CD4-positive, CD25-positive, alpha-beta regulatory T cell (primary cell): Measurements from ENCODE around the gene MTHFD1L. TPM values are rescaled to one million over a fixed set of nuclear protein-coding genes. Genes with fewer than 3 reads are reported as not detected.
"Not testable (repeated sequence)": the region's sequence is repeated elsewhere in the genome, so short reads cannot be mapped to it uniquely, and the experiment has no call there.

ENCODE experiments used
- ATAC-seq, 2 donors: fragments of 150-1000 bp; cut with Tn5 transposase; one replicate each; pipeline ENCODE4 v1.10.0; 2021; ENCODE audit warnings: low read depth in 2 of 2, moderate number of reproducible peaks in 2 of 2, moderate library complexity in 1 of 2
- DNase-seq, 3 donors: peaks; one replicate each; pipeline versions ENCODE4 v3.0.0 to v3.0.0-alpha.2; 2012 to 2022; ENCODE audit warnings: mixed read lengths in 1 of 3
- H3K27ac ChIP-seq: one replicate; pipeline ENCODE4 v1.7.0; 2013; ENCODE audit warnings: mild to moderate bottlenecking, low read length; ENCODE audit not compliant: insufficient read depth, poor library complexity, severe bottlenecking
- H3K27me3 ChIP-seq: one replicate; pipeline ENCODE4 v1.7.0; 2013; ENCODE audit warnings: low read length; ENCODE audit not compliant: control insufficient read depth, insufficient read depth
- H3K36me3 ChIP-seq: one replicate; pipeline ENCODE4 v1.7.0; 2013; ENCODE audit warnings: mild to moderate bottlenecking, low read length, moderate library complexity; ENCODE audit not compliant: control insufficient read depth, insufficient read depth
- H3K4me1 ChIP-seq: 2 replicates; pipeline ENCODE4 v1.7.0; 2013; ENCODE audit warnings: mild to moderate bottlenecking, low read length; ENCODE audit not compliant: insufficient read depth, control insufficient read depth, poor library complexity, severe bottlenecking
- H3K4me3 ChIP-seq: one replicate; pipeline ENCODE4 v1.7.0; 2013; ENCODE audit warnings: low read depth, mild to moderate bottlenecking, low read length, moderate library complexity
- H3K9me3 ChIP-seq, 2 experiments: 1 replicate in 1 of 2; 2 replicates in 1 of 2; pipeline ENCODE4 v1.7.0; 2013; ENCODE audit warnings: low read length in 2 of 2, mild to moderate bottlenecking in 1 of 2, moderate library complexity in 1 of 2; ENCODE audit not compliant: control insufficient read depth in 2 of 2
- H3K27ac Mint-ChIP-seq, 3 donors: one replicate each; pipeline ENCODE4 v1.8.0; 2020 to 2022; ENCODE audit warnings: mild to moderate bottlenecking in 3 of 3, mixed read lengths in 3 of 3, moderate library complexity in 2 of 3
- H3K27me3 Mint-ChIP-seq: one replicate; pipeline ENCODE4 v1.8.0; 2022; ENCODE audit warnings: mild to moderate bottlenecking, mixed read lengths
- H3K36me3 Mint-ChIP-seq: one replicate; pipeline ENCODE4 v1.8.0; 2020; ENCODE audit warnings: mixed read lengths
- H3K4me1 Mint-ChIP-seq, 4 donors: one replicate each; pipeline ENCODE4 v1.8.0; 2020 to 2022; ENCODE audit warnings: mixed read lengths in 4 of 4, mild to moderate bottlenecking in 1 of 4
- H3K4me3 Mint-ChIP-seq, 4 donors: one replicate each; pipeline ENCODE4 v1.8.0; 2020 to 2022; ENCODE audit warnings: mild to moderate bottlenecking in 4 of 4, mixed read lengths in 4 of 4, moderate library complexity in 3 of 4
- H3K9me3 Mint-ChIP-seq, 7 donors: one replicate each; pipeline ENCODE4 v1.8.0; 2020 to 2022; ENCODE audit warnings: mixed read lengths in 7 of 7, mild to moderate bottlenecking in 3 of 7, moderate library complexity in 2 of 7
- polyA plus RNA-seq, 4 donors: library from polyadenylated mRNA; unstranded; fragments of 300-500 nt; fragmentation: Illumina TruSeq; gene quantifications; one replicate each; pipeline ENCODE4 v1.2.3, GENCODE V29; 2021
- total RNA-seq: library from RNA; stranded (reverse); gene quantifications from one replicate; pipeline ENCODE4 v1.2.3, GENCODE V29; 2022

Gene MTHFD1L
- total and polyA plus RNA-seq, 5 donors from 2014 or later = 2.0 to 11.1 (median 3.4) TPM

GRCh38 chr6:151040888-151041521 lies 175.5 kb downstream of the MTHFD1L start:
- ATAC-seq, H3K4me3 ChIP-seq, H3K9me3 ChIP-seq, H3K4me1 ChIP-seq, H3K27me3 Mint-ChIP-seq, H3K36me3 ChIP-seq, H3K9me3 Mint-ChIP-seq, H3K4me3 Mint-ChIP-seq, H3K27me3 ChIP-seq, H3K27ac Mint-ChIP-seq, H3K27ac ChIP-seq, H3K4me1 Mint-ChIP-seq: not testable (repeated sequence)
- DNase-seq = peak in 1 of 3 donors; percentile 11
- peaks cover 30% of the 10 kb centered on the region for H3K36me3 Mint-ChIP-seq

- Mint-ChIP-seq H3K9me3 (no peaks in the 10 kb centered on the region), H3K4me3 (no peak overlapping the region), H3K4me1 (no peaks in the 10 kb centered on the region), H3K27me3 (no peaks in the 10 kb centered on the region), H3K27ac (no peak overlapping the region), H3K36me3 (peaks cover 26% of the 10 kb centered on the region)
- no peaks in the 10 kb centered on the region for H3K27me3 ChIP-seq
- no peaks in the 10 kb centered on the region for H3K9me3 ChIP-seq
- H3K4me3 ChIP-seq = no peak overlapping the region
- H3K36me3 ChIP-seq = no peaks in the 10 kb centered on the region
- ATAC-seq (no peak), DNase-seq (no peak)
- no peaks in the 10 kb centered on the region for H3K4me1 ChIP-seq
- no peak overlapping the region for H3K27ac ChIP-seq
Measured at GRCh38 chr6:151041686-151042085, 176.2 kb downstream of the MTHFD1L start.

GRCh38 chr6:151042911-151043330 lies 177.4 kb downstream of the MTHFD1L start:
- not testable (repeated sequence) for H3K27ac Mint-ChIP-seq, H3K4me3 Mint-ChIP-seq, H3K27me3 Mint-ChIP-seq, ATAC-seq, H3K36me3 ChIP-seq, H3K4me1 ChIP-seq, H3K9me3 Mint-ChIP-seq, H3K4me1 Mint-ChIP-seq, H3K4me3 ChIP-seq, H3K27me3 ChIP-seq, H3K9me3 ChIP-seq, H3K27ac ChIP-seq, DNase-seq
- H3K36me3 Mint-ChIP-seq = peaks cover 22% of the 10 kb centered on the region

- H3K4me1 Mint-ChIP-seq = peaks cover 0 to 2% (median 0%) of the 10 kb centered on the region in 4 donors
- Histone ChIP-seq H3K27ac (no peak overlapping the region), H3K27me3 (no peaks in the 10 kb centered on the region), H3K4me3 (no peak overlapping the region), H3K36me3 (no peaks in the 10 kb centered on the region), H3K4me1 (no peaks in the 10 kb centered on the region), H3K9me3 (no peaks in the 10 kb centered on the region)
- peaks cover 22% of the 10 kb centered on the region for H3K36me3 Mint-ChIP-seq
- no peak for ATAC-seq
- H3K27me3 Mint-ChIP-seq = no peaks in the 10 kb centered on the region
- H3K27ac Mint-ChIP-seq = no peak overlapping the region
- H3K9me3 Mint-ChIP-seq = peaks cover 0 to 12% (median 1%) of the 10 kb centered on the region in 7 donors
- DNase-seq = no peak
- H3K4me3 Mint-ChIP-seq = no peak overlapping the region
Measured at GRCh38 chr6:151043944-151044343, 178.4 kb downstream of the MTHFD1L start.

- Mint-ChIP-seq H3K9me3 (peaks cover 0 to 12% (median 1%) of the 10 kb centered on the region in 7 donors), H3K36me3 (peaks cover 20% of the 10 kb centered on the region), H3K27ac (peak overlapping the region in 1 of 3 donors; percentile 81), H3K4me1 (peaks cover 0 to 2% (median 0%) of the 10 kb centered on the region in 4 donors), H3K4me3 (peak overlapping the region in 1 of 4 donors; percentile 44), H3K27me3 (no peaks in the 10 kb centered on the region)
- no peaks in the 10 kb centered on the region for H3K4me1 ChIP-seq
- H3K27me3 ChIP-seq = no peaks in the 10 kb centered on the region
- H3K27ac ChIP-seq = no peak overlapping the region
- no peak overlapping the region for H3K4me3 ChIP-seq
- ATAC-seq = no peak
- no peak for DNase-seq
- H3K9me3 ChIP-seq = no peaks in the 10 kb centered on the region
- H3K36me3 ChIP-seq = no peaks in the 10 kb centered on the region
Measured at GRCh38 chr6:151044465-151045441, 179.3 kb downstream of the MTHFD1L start.

- not testable (repeated sequence) for ATAC-seq, H3K27me3 ChIP-seq
- H3K4me3 Mint-ChIP-seq = peak overlapping the region in 1 of 4 donors; percentile 44
Measured at GRCh38 chr6:151045511-151046222, 180.2 kb downstream of the MTHFD1L start.

GRCh38 chr6:151051164-151051563 lies 185.7 kb downstream of the MTHFD1L start:
- no peaks in the 10 kb centered on the region for H3K9me3 ChIP-seq
- Mint-ChIP-seq H3K4me1 (peaks cover 0 to 2% (median 0%) of the 10 kb centered on the region in 4 donors), H3K9me3 (peaks cover 0 to 12% (median 1%) of the 10 kb centered on the region in 7 donors), H3K27ac (peak overlapping the region in 1 of 3 donors; percentile 0), H3K36me3 (peaks cover 13% of the 10 kb centered on the region), H3K4me3 (no peak overlapping the region), H3K27me3 (no peaks in the 10 kb centered on the region)
- H3K4me3 ChIP-seq = no peak overlapping the region
- DNase-seq = no peak
- H3K4me1 ChIP-seq = no peaks in the 10 kb centered on the region
- H3K27ac ChIP-seq = no peak overlapping the region
- no peak for ATAC-seq
- no peaks in the 10 kb centered on the region for H3K36me3 ChIP-seq
- no peaks in the 10 kb centered on the region for H3K27me3 ChIP-seq

More at GRCh38 chr6:151045511-151046222, 180.2 kb downstream of the MTHFD1L start:
- not testable (repeated sequence) for H3K4me1 ChIP-seq, H3K9me3 ChIP-seq, H3K36me3 ChIP-seq, H3K27me3 Mint-ChIP-seq, H3K4me1 Mint-ChIP-seq, H3K27ac Mint-ChIP-seq, H3K4me3 ChIP-seq, DNase-seq, H3K27ac ChIP-seq
- Mint-ChIP-seq H3K9me3 (peaks cover 0 to 12% (median 1%) of the 10 kb centered on the region in 7 donors), H3K36me3 (peaks cover 20% of the 10 kb centered on the region)
